SK-N-SH treated with all-trans-retinoic acid at 6 μM for 48 hours (cell line): ENCODE results near the gene GNAT3.

Experiments used
- ATAC-seq: fragments of 200-7000 bp; cut with Tn5 transposase; 3 replicates; pipeline ENCODE4 v1.9.1; 2020; ENCODE audit warnings: mild to moderate bottlenecking, moderate library complexity
- ARNTL ChIP-seq: fragments of 450-650 bp; formaldehyde crosslinking; IDR thresholded peaks from 2 replicates; pipeline ENCODE4 v1.5.0; 2020; ENCODE audit warnings: low read depth, mild to moderate bottlenecking, moderate library complexity, borderline replicate concordance
- BACH2 ChIP-seq: fragments of 250-450 bp; sonication (Bioruptor Pico); IDR thresholded peaks from 2 replicates; pipeline ENCODE4 v1.9.0; 2021; ENCODE audit warnings: mild to moderate bottlenecking, borderline replicate concordance
- CREB5 ChIP-seq: fragments of 250-450 bp; sonication (Bioruptor Pico); IDR thresholded peaks from 2 replicates; pipeline ENCODE4 v1.5.1; 2020; ENCODE audit warnings: low read depth, mild to moderate bottlenecking, moderate library complexity
- CSDC2 ChIP-seq: fragments of 250-450 bp; sonication (Bioruptor Pico); IDR thresholded peaks from 2 replicates; pipeline ENCODE4 v1.5.0; 2020; ENCODE audit warnings: mild to moderate bottlenecking, moderate library complexity
- ESRRG ChIP-seq: fragments of 250-450 bp; sonication (Bioruptor Pico); IDR thresholded peaks from 2 replicates; pipeline ENCODE4 v1.6.1; 2021; ENCODE audit warnings: mild to moderate bottlenecking
- GLIS3 ChIP-seq: fragments of 250-450 bp; sonication (Bioruptor Pico); IDR thresholded peaks from 2 replicates; pipeline ENCODE4 v1.5.0; 2020; ENCODE audit warnings: mild to moderate bottlenecking, moderate library complexity
- ISL1 ChIP-seq: fragments of 250-450 bp; sonication (Bioruptor Pico); IDR thresholded peaks from 2 replicates; pipeline ENCODE4 v2.1.2; 2022; ENCODE audit warnings: mild to moderate bottlenecking, moderate library complexity
- OSR1 ChIP-seq: fragments of 250-450 bp; sonication (Bioruptor Pico); IDR thresholded peaks from 2 replicates; pipeline ENCODE4 v1.8.0; 2022; ENCODE audit warnings: moderate library complexity, mild to moderate bottlenecking, inconsistent platforms
- PATZ1 ChIP-seq: fragments of 250-450 bp; sonication (Bioruptor Pico); IDR thresholded peaks from 2 replicates; pipeline ENCODE4 v1.8.0; 2020; ENCODE audit warnings: mild to moderate bottlenecking, moderate library complexity, borderline replicate concordance
- POU6F1 ChIP-seq: fragments of 250-450 bp; sonication (Bioruptor Pico); IDR thresholded peaks from 2 replicates; pipeline ENCODE4 v1.8.0; 2021; ENCODE audit warnings: low read depth, mild to moderate bottlenecking, moderate library complexity, borderline replicate concordance
- PPARA ChIP-seq: fragments of 250-450 bp; sonication (Bioruptor Pico); IDR thresholded peaks from 2 replicates; pipeline ENCODE4 v1.5.0; 2020; ENCODE audit warnings: mild to moderate bottlenecking, borderline replicate concordance
- RARB ChIP-seq: fragments of 250-450 bp; sonication (Bioruptor Pico); IDR thresholded peaks from 2 replicates; pipeline ENCODE4 v1.8.0; 2021; ENCODE audit warnings: mild to moderate bottlenecking, moderate library complexity
- SNAI2 ChIP-seq: fragments of 250-450 bp; sonication (Bioruptor Pico); IDR thresholded peaks from 2 replicates; pipeline ENCODE4 v1.5.0; 2020; ENCODE audit warnings: mild to moderate bottlenecking, moderate library complexity
- TCF4 ChIP-seq: fragments of 250-450 bp; sonication (Bioruptor Pico); IDR thresholded peaks from 2 replicates; pipeline ENCODE4 v1.8.0; 2021; ENCODE audit warnings: mild to moderate bottlenecking, moderate library complexity, borderline replicate concordance
- TOX ChIP-seq: fragments of 250-450 bp; sonication (Bioruptor Pico); IDR thresholded peaks from 2 replicates; pipeline ENCODE4 v1.8.0; 2021; ENCODE audit warnings: mild to moderate bottlenecking, moderate library complexity, borderline replicate concordance
- ZC3H10 ChIP-seq: fragments of 250-450 bp; sonication (Bioruptor Pico); IDR thresholded peaks from 2 replicates; pipeline ENCODE4 v1.5.1; 2021; ENCODE audit warnings: mild to moderate bottlenecking, moderate library complexity
- ZFP3 ChIP-seq: fragments of 250-450 bp; sonication (Bioruptor Pico); IDR thresholded peaks from 2 replicates; pipeline ENCODE4 v1.5.0; 2020; ENCODE audit warnings: mild to moderate bottlenecking, moderate library complexity
- ZFP30 ChIP-seq: fragments of 450-650 bp; formaldehyde crosslinking; IDR thresholded peaks from 2 replicates; pipeline ENCODE4 v1.5.0; 2022; ENCODE audit warnings: mild to moderate bottlenecking, moderate library complexity
- ZNF565 ChIP-seq: fragments of 450-650 bp; formaldehyde crosslinking; conservative IDR thresholded peaks from 2 replicates; pipeline ENCODE4 v1.5.0; 2020; ENCODE audit warnings: low read depth, mild to moderate bottlenecking, moderate library complexity
- ZNF70 ChIP-seq: fragments of 450-650 bp; formaldehyde crosslinking; IDR thresholded peaks from 2 replicates; pipeline ENCODE4 v1.5.0; 2020; ENCODE audit warnings: mild to moderate bottlenecking, moderate library complexity
- ZNF8 ChIP-seq: fragments of 450-650 bp; formaldehyde crosslinking; IDR thresholded peaks from 2 replicates; pipeline ENCODE4 v1.5.0; 2020; ENCODE audit warnings: mild to moderate bottlenecking, moderate library complexity
- TF ChIP-seq, protein P1 (sequence below): fragments of 250-450 bp; sonication (Bioruptor Pico); IDR thresholded peaks from 2 replicates; pipeline ENCODE4 v1.5.0; 2020; ENCODE audit warnings: mild to moderate bottlenecking, moderate library complexity
- TF ChIP-seq, protein P2 (sequence below): fragments of 250-450 bp; sonication (Bioruptor Pico); IDR thresholded peaks from 2 replicates; pipeline ENCODE4 v1.5.1; 2021; ENCODE audit warnings: mild to moderate bottlenecking, moderate library complexity

GNAT3 gene

GRCh38 chr7:80439894-80440821 is 71.7 kb downstream of the GNAT3 start:
- TF ChIP-seq, protein P1, sequence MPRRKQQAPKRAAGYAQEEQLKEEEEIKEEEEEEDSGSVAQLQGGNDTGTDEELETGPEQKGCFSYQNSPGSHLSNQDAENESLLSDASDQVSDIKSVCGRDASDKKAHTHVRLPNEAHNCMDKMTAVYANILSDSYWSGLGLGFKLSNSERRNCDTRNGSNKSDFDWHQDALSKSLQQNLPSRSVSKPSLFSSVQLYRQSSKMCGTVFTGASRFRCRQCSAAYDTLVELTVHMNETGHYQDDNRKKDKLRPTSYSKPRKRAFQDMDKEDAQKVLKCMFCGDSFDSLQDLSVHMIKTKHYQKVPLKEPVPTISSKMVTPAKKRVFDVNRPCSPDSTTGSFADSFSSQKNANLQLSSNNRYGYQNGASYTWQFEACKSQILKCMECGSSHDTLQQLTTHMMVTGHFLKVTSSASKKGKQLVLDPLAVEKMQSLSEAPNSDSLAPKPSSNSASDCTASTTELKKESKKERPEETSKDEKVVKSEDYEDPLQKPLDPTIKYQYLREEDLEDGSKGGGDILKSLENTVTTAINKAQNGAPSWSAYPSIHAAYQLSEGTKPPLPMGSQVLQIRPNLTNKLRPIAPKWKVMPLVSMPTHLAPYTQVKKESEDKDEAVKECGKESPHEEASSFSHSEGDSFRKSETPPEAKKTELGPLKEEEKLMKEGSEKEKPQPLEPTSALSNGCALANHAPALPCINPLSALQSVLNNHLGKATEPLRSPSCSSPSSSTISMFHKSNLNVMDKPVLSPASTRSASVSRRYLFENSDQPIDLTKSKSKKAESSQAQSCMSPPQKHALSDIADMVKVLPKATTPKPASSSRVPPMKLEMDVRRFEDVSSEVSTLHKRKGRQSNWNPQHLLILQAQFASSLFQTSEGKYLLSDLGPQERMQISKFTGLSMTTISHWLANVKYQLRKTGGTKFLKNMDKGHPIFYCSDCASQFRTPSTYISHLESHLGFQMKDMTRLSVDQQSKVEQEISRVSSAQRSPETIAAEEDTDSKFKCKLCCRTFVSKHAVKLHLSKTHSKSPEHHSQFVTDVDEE, result peak; percentile 99
- TF ChIP-seq ZFP3 (CRISPR knock-in tag) (peak; percentile 88), RARB (peak; percentile 95), ZNF8 (peak; percentile 76; the same call in 1 of the 2 replicates), ZFP30 (CRISPR knock-in tag) (peak; percentile 56), ISL1 (peak; percentile 100), TCF4 (peak; percentile 99), OSR1 (no peak), TOX (CRISPR knock-in tag) (peak; percentile 99), ZC3H10 (CRISPR knock-in tag) (peak; percentile 100), BACH2 (CRISPR knock-in tag) (0 out of 2 replicates have a peak, but pooled peaks have one; percentile 7), PATZ1 (CRISPR knock-in tag) (peak; percentile 99), PPARA (no peak), GLIS3 (peak; percentile 97), ARNTL (CRISPR knock-in tag) (no peak; the same call in 1 of the 2 replicates), CREB5 (peak; percentile 99), POU6F1 (CRISPR knock-in tag) (peak; percentile 99; the same call in 1 of the 2 replicates), ESRRG (CRISPR knock-in tag) (peak; percentile 99), ZNF70 (CRISPR knock-in tag) (peak; percentile 73), CSDC2 (peak; percentile 53; the same call in 1 of the 2 replicates), ZNF565 (CRISPR knock-in tag) (peak; percentile 79; the same call in 1 of the 2 replicates), SNAI2 (CRISPR knock-in tag) (peak; percentile 83; the same call in 1 of the 2 replicates)
- TF ChIP-seq, protein P2, sequence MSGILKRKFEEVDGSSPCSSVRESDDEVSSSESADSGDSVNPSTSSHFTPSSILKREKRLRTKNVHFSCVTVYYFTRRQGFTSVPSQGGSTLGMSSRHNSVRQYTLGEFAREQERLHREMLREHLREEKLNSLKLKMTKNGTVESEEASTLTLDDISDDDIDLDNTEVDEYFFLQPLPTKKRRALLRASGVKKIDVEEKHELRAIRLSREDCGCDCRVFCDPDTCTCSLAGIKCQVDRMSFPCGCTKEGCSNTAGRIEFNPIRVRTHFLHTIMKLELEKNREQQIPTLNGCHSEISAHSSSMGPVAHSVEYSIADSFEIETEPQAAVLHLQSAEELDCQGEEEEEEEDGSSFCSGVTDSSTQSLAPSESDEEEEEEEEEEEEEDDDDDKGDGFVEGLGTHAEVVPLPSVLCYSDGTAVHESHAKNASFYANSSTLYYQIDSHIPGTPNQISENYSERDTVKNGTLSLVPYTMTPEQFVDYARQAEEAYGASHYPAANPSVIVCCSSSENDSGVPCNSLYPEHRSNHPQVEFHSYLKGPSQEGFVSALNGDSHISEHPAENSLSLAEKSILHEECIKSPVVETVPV (CRISPR knock-in tag), result peak; percentile 98
- peak; percentile 76 for ATAC-seq

- TF ChIP-seq ZC3H10 (CRISPR knock-in tag), result no peak
- TF ChIP-seq GLIS3, result no peak
- TF ChIP-seq RARB, result no peak
- no peak for TF ChIP-seq ZNF565 (CRISPR knock-in tag)
- TF ChIP-seq PPARA, result no peak
- no peak for TF ChIP-seq ZFP3 (CRISPR knock-in tag)
- no peak for TF ChIP-seq BACH2 (CRISPR knock-in tag)
- TF ChIP-seq ZFP30 (CRISPR knock-in tag), result no peak
- no peak for TF ChIP-seq TOX (CRISPR knock-in tag)
- TF ChIP-seq POU6F1 (CRISPR knock-in tag), result no peak
- TF ChIP-seq ESRRG (CRISPR knock-in tag), result no peak
- TF ChIP-seq CREB5, result no peak
- no peak for TF ChIP-seq ISL1
- no peak for TF ChIP-seq PATZ1 (CRISPR knock-in tag)
- TF ChIP-seq ZNF70 (CRISPR knock-in tag), result no peak
- no peak for TF ChIP-seq SNAI2 (CRISPR knock-in tag)
- TF ChIP-seq CSDC2, result no peak
- TF ChIP-seq, all 23 proteins: peak for 0
- ATAC-seq, result no peak
Measured at GRCh38 chr7:80435521-80435920, 76.3 kb downstream of the GNAT3 start.
